Panc1 (cell line): ENCODE measurements around the gene BBX. TPM values are rescaled to one million over a fixed set of nuclear protein-coding genes. Genes with fewer than 3 reads are reported as not detected.
A peak's percentile ranks its signal among the peaks of the same experiment; 100 is the strongest.

Experiments
- ATAC-seq: fragments of 200-7000 bp; cut with Tn5 transposase; 2 replicates; pipeline ENCODE4 v1.9.1; 2020; ENCODE audit warnings: mild to moderate bottlenecking, moderate library complexity
- BruUV-seq: library from RNA; stranded (reverse); fragments of 400-500 nt; replicated peaks from 2 replicates; lab custom pipeline; 2021; lab: Mats Ljungman, UMichigan
- CTCF ChIA-PET: fragments of 300-600 bp; sonication (Branson Sonifier 250); formaldehyde crosslinking; loops from one replicate; lab custom pipeline; 2022; ENCODE audit warnings: antibody characterized with exemption; lab: Charles Lee
- POLR2A ChIA-PET: fragments of 300-600 bp; sonication (Branson Sonifier 250); formaldehyde crosslinking; loops from one replicate; lab custom pipeline; 2022; ENCODE audit warnings: antibody characterized with exemption; lab: Charles Lee
- DNase-seq: peaks from one replicate; pipeline ENCODE4 v3.0.0-alpha.2; 2010; ENCODE audit warnings: low read depth, low spot score
- H3K27ac ChIP-seq: 2 replicates; pipeline ENCODE4 v1.5.1; 2011; ENCODE audit warnings: mild to moderate bottlenecking, low read length, inconsistent platforms
- H3K27me3 ChIP-seq: fragments of 200-500 bp; sonication (Bioruptor generic); 2 replicates; pipeline ENCODE4 v1.6.0; 2014; ENCODE audit warnings: low read length, inconsistent platforms; ENCODE audit not compliant: control insufficient read depth, insufficient read depth
- H3K36me3 ChIP-seq: fragments of 200-500 bp; sonication (Bioruptor generic); 2 replicates; pipeline ENCODE4 v1.5.1; 2014; ENCODE audit warnings: inconsistent platforms, mild to moderate bottlenecking, low read length, moderate library complexity; ENCODE audit not compliant: control insufficient read depth, insufficient read depth
- H3K4me1 ChIP-seq: 2 replicates; pipeline ENCODE4 v1.5.1; 2011; ENCODE audit warnings: inconsistent platforms, mild to moderate bottlenecking, low read length, moderate library complexity; ENCODE audit not compliant: control insufficient read depth, insufficient read depth
- H3K4me3 ChIP-seq, 2 experiments: 2 replicates each; pipeline ENCODE4 v1.5.1; 2011 to 2012; ENCODE audit warnings: low read depth in 2 of 2, low read length in 2 of 2, mild to moderate bottlenecking in 2 of 2, inconsistent platforms in 1 of 2, moderate library complexity in 1 of 2
- H3K9me3 ChIP-seq: fragments of 200-500 bp; sonication (Bioruptor generic); 2 replicates; pipeline ENCODE4 v1.5.1; 2014; ENCODE audit warnings: low read depth, mild to moderate bottlenecking, inconsistent platforms, low read length, moderate library complexity; ENCODE audit not compliant: control insufficient read depth, insufficient read depth
- CTCF ChIP-seq: fragments of 450-650 bp; IDR thresholded peaks from 2 replicates; pipeline ENCODE4 v1.5.1; 2017; ENCODE audit warnings: mild to moderate bottlenecking
- POLR2AphosphoS5 ChIP-seq: IDR thresholded peaks from 2 replicates; pipeline ENCODE4 v1.6.1; 2012; ENCODE audit warnings: mild to moderate bottlenecking, low read depth, low read length, moderate library complexity
- SIN3A ChIP-seq: IDR thresholded peaks from 2 replicates; pipeline ENCODE4 v1.6.1; 2012; ENCODE audit warnings: low read depth, mild to moderate bottlenecking, low read length, moderate library complexity, borderline replicate concordance; ENCODE audit not compliant: insufficient read depth
- TCF7L2 ChIP-seq: IDR thresholded peaks from 2 replicates; pipeline ENCODE4 v1.6.1; 2011; ENCODE audit warnings: mild to moderate bottlenecking, low read depth, low read length, inconsistent platforms
- in situ Hi-C: cut with HindIII; loops from 2 replicates; pipeline ENCODE4 v1.10.0; 2016; ENCODE audit warnings: low sequenced_read_pairs, low pct_unique_long_range_greater_than_20kb
- intact Hi-C: fragments of 100-400 bp; cut with micrococcal nuclease; formaldehyde crosslinking; loops from one replicate; pipeline ENCODE4 v1.10.0; 2022; ENCODE audit not compliant: unreplicated experiment
- total RNA-seq: library from RNA; stranded (reverse); gene quantifications from one replicate; pipeline ENCODE4 v1.2.1, GENCODE V29; 2021; ENCODE audit not compliant: unreplicated experiment
- TF ChIP-seq, protein P1 (sequence below), 2 experiments: IDR thresholded peaks; 2 replicates each; pipeline ENCODE4 v1.6.1; 2011 to 2012; ENCODE audit warnings: low read depth in 2 of 2, control low read depth in 1 of 2, low read length in 1 of 2, mild to moderate bottlenecking in 1 of 2, moderate library complexity in 1 of 2; ENCODE audit not compliant: insufficient read depth in 1 of 2

The BBX gene
- total RNA-seq, 1 experiment from 2014 or later = 28.5 TPM

DNA sequence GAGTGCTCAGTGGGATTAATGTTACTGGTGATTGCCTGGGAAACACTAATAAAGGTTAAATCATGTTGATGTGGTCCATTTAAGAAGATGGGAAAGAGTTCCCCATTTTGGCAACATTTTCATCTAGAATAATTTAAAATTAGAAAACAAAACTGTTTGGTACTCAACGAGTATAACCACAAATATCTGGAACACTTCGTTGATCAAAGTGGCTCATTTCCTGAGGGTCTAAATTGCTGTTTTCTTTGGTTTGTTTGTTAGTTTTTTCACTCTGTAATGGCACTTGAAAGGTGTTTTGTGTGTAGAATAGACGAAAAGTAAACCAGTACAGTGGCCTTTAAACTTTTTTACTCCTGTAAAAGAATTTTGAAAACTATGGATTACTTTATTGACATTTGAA is 73.9 kb downstream of the BBX start:
- in situ Hi-C loops = no loop called here
- DNase-seq = no peak
- POLR2A ChIA-PET = no interaction called here
- Histone ChIP-seq H3K4me3 (no peak overlapping the region), H3K27me3 (no peaks in the 10 kb centered on the region), H3K9me3 (no peaks in the 10 kb centered on the region), H3K4me1 (0 out of 2 replicates have a peak, but pooled peaks cover 6% of the 10 kb centered on the region), H3K27ac (no peak overlapping the region), H3K36me3 (no peaks in the 10 kb centered on the region)
- CTCF ChIA-PET = no interaction called here
- TF ChIP-seq CTCF (no peak), POLR2AphosphoS5 (no peak), TCF7L2 (no peak), SIN3A (no peak)
- TF ChIP-seq, protein P1, sequence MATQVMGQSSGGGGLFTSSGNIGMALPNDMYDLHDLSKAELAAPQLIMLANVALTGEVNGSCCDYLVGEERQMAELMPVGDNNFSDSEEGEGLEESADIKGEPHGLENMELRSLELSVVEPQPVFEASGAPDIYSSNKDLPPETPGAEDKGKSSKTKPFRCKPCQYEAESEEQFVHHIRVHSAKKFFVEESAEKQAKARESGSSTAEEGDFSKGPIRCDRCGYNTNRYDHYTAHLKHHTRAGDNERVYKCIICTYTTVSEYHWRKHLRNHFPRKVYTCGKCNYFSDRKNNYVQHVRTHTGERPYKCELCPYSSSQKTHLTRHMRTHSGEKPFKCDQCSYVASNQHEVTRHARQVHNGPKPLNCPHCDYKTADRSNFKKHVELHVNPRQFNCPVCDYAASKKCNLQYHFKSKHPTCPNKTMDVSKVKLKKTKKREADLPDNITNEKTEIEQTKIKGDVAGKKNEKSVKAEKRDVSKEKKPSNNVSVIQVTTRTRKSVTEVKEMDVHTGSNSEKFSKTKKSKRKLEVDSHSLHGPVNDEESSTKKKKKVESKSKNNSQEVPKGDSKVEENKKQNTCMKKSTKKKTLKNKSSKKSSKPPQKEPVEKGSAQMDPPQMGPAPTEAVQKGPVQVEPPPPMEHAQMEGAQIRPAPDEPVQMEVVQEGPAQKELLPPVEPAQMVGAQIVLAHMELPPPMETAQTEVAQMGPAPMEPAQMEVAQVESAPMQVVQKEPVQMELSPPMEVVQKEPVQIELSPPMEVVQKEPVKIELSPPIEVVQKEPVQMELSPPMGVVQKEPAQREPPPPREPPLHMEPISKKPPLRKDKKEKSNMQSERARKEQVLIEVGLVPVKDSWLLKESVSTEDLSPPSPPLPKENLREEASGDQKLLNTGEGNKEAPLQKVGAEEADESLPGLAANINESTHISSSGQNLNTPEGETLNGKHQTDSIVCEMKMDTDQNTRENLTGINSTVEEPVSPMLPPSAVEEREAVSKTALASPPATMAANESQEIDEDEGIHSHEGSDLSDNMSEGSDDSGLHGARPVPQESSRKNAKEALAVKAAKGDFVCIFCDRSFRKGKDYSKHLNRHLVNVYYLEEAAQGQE (IDR thresholded peaks at IDR 0.05; ENCODE audit: insufficient read depth in 1 of 2, low read depth in 2 of 2, low read length in 1 of 2) = no peak
- BruUV-seq = no TSS peak
- intact Hi-C loops = no loop called here
- no peak for ATAC-seq

- peak; percentile 96 for ATAC-seq
- H3K36me3 ChIP-seq = no peaks in the 10 kb centered on the region
- H3K4me1 ChIP-seq = 0 out of 2 replicates have a peak, but pooled peaks cover 6% of the 10 kb centered on the region
- intact Hi-C loops (no loop called here), in situ Hi-C loops (no loop called here)
- peak overlapping the region; percentile 29 to 51 for H3K4me3 ChIP-seq
- DNase-seq = no peak
- POLR2A ChIA-PET = interaction anchor here (1.3 kb wide), 1 partner anchor 11 kb away, joined by 4 read pairs; no protein-coding TSS in a partner anchor
- peak overlapping the region; percentile 64 for H3K27ac ChIP-seq
- no peak for TF ChIP-seq SIN3A
- TF ChIP-seq POLR2AphosphoS5 = no peak
- TF ChIP-seq CTCF = no peak
- TF ChIP-seq, protein P1 (IDR thresholded peaks at IDR 0.05; ENCODE audit: insufficient read depth in 1 of 2, low read depth in 2 of 2, low read length in 1 of 2) = no peak
- H3K9me3 ChIP-seq = no peaks in the 10 kb centered on the region
- no TSS peak for BruUV-seq
- H3K27me3 ChIP-seq = no peaks in the 10 kb centered on the region
- CTCF ChIA-PET = no interaction called here
These were observed 76.4 kb downstream of the BBX start for GRCh38 chr3:107598926-107599771.
